HFF-Myc (cell line): ENCODE measurements around the gene ZNF350.

Experiments
- DNase-seq: peaks from one replicate; pipeline ENCODE4 v3.0.0-alpha.2; 2011; ENCODE audit warnings: low read depth; ENCODE audit errors: extremely low read depth
- H3K4me3 ChIP-seq: replicated peaks from 2 replicates; pipeline ENCODE4 v1.5.1; 2011; ENCODE audit warnings: low read depth, mild to moderate bottlenecking, control low read depth, low read length
- CTCF ChIP-seq: IDR thresholded peaks from 2 replicates; pipeline ENCODE4 v1.5.1; 2012; ENCODE audit warnings: mild to moderate bottlenecking, low read depth, low read length, control low read depth; ENCODE audit errors: missing control alignments

ZNF350 gene

GRCh38 chr19:51938936-51939335, 47.7 kb downstream of the ZNF350 start:
- H3K4me3 ChIP-seq = no peak overlapping the region
- no peak for DNase-seq
- no peak for TF ChIP-seq CTCF

GRCh38 chr19:51931921-51932320, 54.7 kb downstream of the ZNF350 start:
- H3K4me3 ChIP-seq = no peak overlapping the region
- TF ChIP-seq CTCF = no peak
- no peak for DNase-seq

- no peak for TF ChIP-seq CTCF
- peak overlapping the region; percentile 80 for H3K4me3 ChIP-seq
- DNase-seq = no peak
Measured at GRCh38 chr19:51927859-51928258, 58.8 kb downstream of the ZNF350 start.

- peak; percentile 5 for TF ChIP-seq CTCF
- DNase-seq = peak; percentile 80
Measured at GRCh38 chr19:51926784-51927741, 59.6 kb downstream of the ZNF350 start, which contains the start of gene ZNF613. ZNF613 (plus strand) TSS chr19:51927472; CDS start chr19:51936221, 8,749 bp downstream.

GRCh38 chr19:51926426-51926783, 60.2 kb downstream of the ZNF350 start:
- H3K4me3 ChIP-seq = peak overlapping the region; percentile 80
- TF ChIP-seq CTCF = no peak
- no peak for DNase-seq

More at GRCh38 chr19:51926784-51927741, 59.6 kb downstream of the ZNF350 start, which contains the start of gene ZNF613:
- H3K4me3 ChIP-seq = peak within 1 kb of the TSS; percentile 80

GRCh38 chr19:51921949-51922348, 64.7 kb downstream of the ZNF350 start:
- DNase-seq = no peak
- no peak overlapping the region for H3K4me3 ChIP-seq
- no peak for TF ChIP-seq CTCF

- TF ChIP-seq CTCF = no peak
- DNase-seq = no peak
- no peak overlapping the region for H3K4me3 ChIP-seq
Measured at GRCh38 chr19:51919606-51920005, 67.0 kb downstream of the ZNF350 start.
